C1 segment of cervical spinal cord (tissue), 14 donors: ENCODE data around the gene NFATC4.

ENCODE experiments used
- DNase-seq, 14 donors: peaks; one replicate each; lab custom pipeline; 2025; lab: John Stamatoyannopoulos, UW

NFATC4 gene

GRCh38 chr14:24407608-24408325 is 39.8 kb downstream of the NFATC4 start:
- DNase-seq = no peak

GRCh38 chr14:24408764-24409163 is 40.8 kb downstream of the NFATC4 start:
- no peak for DNase-seq

DNA sequence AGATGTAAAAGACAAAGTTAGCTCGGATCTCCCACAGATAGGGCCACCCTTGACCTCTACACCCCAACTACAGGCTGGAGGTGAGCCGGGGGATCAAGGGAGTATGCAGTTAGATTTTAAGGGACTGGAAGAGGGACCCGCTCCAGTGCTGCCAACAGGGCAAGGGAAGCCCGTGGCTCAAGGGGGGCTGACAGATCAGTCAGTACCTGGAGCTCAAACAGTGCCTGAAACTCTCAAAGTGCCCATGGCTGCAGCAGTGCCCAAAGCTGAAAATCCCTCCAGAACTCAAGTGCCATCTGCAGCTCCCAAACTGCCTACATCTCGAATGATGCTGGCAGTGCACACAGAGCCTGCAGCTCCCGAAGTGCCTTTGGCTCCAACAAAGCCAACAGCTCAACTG is 41.2 kb downstream of the NFATC4 start:
- DNase-seq = no peak

- no peak for DNase-seq
These were observed 42.0 kb downstream of the NFATC4 start for GRCh38 chr14:24409956-24410355.

DNA sequence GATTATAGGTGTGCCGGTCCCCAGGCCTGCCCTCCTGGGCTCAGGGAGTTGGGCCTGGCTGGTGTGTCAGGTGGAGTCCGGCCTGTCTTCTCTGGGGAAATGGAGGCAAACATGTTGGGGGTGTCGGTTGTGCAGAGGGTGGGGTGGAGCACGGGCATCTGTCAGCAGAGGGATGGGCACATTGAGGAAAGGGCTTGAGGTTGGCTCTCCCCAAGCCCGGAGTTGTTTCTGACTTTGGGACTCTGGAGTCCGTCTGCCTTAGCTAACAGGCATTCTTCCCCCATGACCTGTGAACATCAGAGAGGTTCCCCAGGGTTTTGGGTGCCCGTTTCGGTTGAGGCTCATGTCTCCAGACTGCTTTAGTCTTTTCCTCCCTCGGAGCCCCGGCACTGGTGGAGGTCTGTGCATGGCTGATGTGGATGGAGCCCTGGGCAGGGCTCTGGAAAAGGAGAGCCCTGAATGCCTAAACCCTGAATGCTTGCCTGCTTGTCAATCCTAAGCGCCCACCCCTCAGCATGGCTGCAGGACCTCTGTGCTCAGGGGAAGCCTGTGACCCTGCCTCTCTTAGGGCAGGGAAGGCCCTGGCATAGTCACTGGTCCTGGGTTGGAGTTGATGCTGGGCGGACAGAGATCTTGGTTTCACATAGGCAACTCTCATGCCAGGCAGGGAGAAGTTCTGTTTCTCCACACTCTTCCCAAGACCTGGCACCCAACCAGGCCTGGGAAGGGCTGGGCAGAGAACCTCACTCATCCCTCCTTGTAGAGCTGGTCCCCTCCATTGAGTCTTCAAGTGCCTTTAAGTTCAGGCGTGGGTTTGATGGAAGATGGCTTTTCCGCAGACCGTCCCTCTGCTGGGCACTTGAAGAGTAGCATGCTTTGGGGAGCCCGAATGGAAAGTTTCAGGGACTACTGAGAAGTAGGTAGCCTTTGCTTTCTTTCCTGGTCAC is 43.7 kb downstream of the NFATC4 start:
- DNase-seq = peak in 1 of 14 donors; percentile 21

DNA sequence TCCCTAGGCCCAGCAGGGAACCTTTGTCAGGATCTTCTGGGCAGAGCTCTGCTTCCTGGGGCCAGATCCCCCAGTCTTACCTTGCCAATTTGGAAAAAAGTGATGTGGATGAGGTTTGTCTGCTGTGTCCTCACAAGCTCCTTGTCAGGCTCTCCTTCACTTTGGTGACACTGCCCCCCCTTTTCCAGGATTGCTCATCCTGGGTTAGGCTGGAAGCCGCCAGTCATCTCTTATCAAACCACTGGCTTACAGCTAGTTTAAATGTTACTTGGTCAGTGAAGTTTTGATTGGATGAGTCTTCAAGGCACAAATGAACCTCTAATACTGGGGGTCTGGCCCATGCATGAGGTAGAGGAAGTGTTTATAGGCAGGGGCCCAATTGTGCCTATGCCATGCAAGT is 46.1 kb downstream of the NFATC4 start:
- DNase-seq = no peak

- DNase-seq = no peak
These were observed 46.9 kb downstream of the NFATC4 start for GRCh38 chr14:24414732-24415420.

GRCh38 chr14:24415421-24416253 is 47.7 kb downstream of the NFATC4 start:
- DNase-seq = no peak

- no peak for DNase-seq
These were observed 48.4 kb downstream of the NFATC4 start for GRCh38 chr14:24416254-24416931.

GRCh38 chr14:24416932-24417619 is 49.1 kb downstream of the NFATC4 start:
- DNase-seq = no peak

- no peak for DNase-seq
These were observed 50.0 kb downstream of the NFATC4 start for GRCh38 chr14:24417832-24418491.

DNA sequence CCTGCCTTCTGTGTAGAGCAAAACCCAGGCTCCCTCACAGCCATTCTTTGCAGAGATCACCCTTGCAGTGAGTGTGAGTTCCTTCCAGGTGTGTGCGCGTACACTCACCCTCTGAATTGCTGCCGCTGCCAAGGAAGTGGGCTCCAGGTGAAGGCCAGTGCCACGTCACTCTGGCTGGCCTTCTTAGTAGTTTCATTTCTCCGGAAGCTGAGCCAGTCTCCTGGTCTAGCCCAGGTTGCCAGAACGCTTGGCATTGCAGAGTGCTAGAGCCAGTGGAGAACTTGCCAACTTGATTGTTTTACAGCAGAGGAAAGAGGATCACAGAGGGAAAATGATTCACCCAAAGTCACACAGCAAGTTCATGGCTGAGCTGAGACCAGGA is 50.5 kb downstream of the NFATC4 start:
- peak in 1 of 14 donors; percentile 45 for DNase-seq

DNA sequence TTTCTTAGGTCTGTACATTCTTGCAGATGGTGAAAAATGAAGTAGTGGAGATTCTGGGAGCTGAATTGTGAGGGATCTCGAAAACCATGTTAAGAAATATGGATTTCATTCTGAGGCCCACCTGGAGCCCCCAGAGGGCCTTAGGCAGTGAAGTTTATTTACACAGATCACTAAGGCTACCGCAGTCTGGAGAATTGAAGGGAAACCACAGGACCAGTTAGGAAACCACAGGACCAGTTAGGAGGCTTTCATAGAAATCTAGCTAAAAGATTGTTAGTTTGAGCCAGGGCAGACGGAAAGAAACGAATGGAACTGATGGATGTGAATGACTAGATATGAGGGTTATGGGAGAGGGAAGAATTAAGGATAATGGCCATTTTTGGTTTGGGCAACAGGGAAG is 54.3 kb downstream of the NFATC4 start:
- DNase-seq = no peak

DNA sequence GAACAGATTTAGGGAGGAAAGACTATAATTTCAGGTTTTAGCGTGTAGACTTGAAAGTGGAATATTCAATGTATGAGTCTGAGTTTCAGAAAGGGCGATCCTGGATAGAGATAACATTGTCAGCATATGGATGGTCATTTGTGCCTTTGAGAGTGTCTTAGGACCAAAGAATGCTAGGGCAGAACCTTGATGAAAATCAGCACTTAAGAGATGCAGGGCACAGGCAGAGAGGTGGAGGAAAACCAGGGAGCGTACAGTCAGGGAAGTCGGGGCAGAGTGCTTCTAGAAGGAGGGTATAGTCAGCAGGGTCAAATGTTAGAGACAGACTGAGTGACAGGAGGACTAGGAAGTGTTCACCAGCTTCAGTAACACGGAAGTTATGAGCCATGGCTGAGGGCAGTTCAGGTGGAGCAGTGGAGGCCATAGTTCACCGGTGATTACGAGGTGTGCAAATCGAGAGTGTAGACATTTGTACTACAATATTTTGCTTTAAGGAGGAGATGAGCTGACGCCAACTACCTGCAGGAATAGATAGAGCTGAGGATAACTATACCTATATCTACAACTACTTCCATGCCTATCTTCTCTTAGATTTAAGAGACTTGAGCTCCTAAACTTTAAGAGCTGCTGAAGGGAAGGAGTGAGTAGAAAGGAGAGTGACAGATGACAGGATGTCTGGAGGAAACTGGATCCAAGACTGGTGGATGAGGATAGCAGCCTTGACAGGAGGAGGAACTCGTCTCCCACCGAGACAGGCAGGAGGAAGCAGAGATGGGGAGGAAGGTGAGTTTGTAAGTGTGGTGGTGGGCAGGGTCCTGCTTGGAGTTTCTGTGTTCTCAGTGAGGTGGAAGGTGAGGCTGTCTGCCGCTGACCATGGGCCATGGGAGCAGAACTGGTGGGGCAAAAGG is 55.0 kb downstream of the NFATC4 start:
- DNase-seq = no peak

DNA sequence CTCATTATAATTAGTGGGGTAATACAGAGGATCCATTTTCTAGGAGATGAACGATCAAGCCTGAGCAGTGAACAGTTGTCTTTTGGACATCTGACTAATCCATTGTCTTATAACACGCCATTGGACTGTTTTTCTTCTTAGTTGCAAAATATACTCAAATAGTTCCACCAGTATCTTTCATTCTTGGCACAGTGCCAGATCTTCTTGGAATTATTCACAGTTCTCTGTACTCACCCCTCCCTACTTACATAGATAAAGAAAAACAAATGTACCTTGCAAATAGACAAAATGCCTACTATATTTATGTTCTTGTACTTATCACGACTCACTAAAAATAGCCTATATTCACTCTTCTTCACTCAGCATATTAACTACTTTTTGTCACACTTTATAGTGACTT is 57.7 kb downstream of the NFATC4 start:
- DNase-seq = peak in 1 of 14 donors; percentile 32

DNA sequence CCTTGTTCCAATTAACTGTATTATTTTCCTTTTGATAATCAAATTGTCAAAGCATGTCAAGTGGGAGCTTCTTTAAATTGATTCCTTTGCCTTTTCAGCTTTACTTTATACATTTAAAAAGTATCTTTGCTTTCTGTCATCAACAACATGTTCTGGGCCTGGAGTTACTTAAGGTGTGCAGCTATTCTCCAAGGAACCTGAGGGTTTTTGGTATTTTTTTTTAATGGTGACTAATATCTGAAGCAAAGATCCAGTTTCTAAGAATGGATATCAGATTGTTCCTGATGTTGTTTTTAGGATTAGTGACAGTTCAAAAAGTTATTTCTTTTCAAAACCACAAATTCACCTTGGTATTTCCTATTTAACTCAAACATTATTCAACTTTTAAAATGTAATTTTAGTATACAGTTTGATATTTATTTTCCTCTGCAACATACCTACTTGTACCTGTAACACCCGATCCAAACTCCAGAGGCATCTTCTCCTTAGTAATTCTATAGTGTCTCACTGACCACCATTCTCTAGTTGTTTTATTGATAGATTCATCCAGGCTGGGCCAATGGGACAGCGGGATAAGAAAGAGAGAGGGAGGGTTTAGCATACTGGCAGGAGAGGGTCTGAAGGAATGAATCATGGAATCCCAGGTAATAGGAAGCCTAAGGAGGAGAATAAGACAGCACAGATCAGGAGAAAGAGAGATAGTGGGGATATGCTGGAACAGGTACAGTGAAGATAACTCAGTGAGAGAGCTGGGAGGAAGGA is 58.3 kb downstream of the NFATC4 start:
- no peak for DNase-seq

DNA sequence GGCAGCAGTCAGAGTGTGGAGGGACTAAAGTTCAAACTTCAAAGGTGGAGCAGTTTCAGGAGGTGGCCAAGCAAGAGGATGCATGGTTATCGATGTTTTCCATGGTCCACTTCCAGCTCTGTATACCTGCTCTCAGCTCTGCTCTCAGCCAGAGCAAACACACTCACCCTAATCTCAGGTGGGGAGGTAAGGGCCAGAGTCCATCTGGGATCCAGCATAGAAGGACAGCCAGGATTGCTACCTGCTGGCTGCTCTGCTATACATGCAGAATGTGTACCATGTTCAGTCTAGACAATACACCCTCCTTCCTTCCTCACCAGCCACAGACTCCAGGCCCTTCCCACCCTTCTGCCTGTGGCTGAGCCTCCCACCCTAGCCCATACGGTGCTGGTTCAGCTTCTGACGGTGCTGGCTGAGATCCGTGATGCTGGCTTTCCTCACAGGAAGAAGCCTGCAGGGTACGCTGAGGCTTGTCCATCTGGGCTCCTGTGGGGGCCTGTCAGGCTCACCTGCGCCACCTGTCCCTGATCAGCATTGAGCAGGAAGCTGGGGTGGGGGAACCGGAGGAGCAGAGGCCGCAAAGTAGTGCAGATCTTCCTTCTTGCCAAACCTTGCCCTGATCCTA is 59.0 kb downstream of the NFATC4 start:
- peak in 3 of 14 donors; percentile 35 to 99 (median 42) for DNase-seq
